NCI-H1417 treated with DMSO at 0.1 percent for 48 hours (cell line): ENCODE results near the gene USP2.

ENCODE experiments used
- DNase-seq: peaks from one replicate; lab custom pipeline; 2025; lab: John Stamatoyannopoulos, UW

Gene USP2

DNA sequence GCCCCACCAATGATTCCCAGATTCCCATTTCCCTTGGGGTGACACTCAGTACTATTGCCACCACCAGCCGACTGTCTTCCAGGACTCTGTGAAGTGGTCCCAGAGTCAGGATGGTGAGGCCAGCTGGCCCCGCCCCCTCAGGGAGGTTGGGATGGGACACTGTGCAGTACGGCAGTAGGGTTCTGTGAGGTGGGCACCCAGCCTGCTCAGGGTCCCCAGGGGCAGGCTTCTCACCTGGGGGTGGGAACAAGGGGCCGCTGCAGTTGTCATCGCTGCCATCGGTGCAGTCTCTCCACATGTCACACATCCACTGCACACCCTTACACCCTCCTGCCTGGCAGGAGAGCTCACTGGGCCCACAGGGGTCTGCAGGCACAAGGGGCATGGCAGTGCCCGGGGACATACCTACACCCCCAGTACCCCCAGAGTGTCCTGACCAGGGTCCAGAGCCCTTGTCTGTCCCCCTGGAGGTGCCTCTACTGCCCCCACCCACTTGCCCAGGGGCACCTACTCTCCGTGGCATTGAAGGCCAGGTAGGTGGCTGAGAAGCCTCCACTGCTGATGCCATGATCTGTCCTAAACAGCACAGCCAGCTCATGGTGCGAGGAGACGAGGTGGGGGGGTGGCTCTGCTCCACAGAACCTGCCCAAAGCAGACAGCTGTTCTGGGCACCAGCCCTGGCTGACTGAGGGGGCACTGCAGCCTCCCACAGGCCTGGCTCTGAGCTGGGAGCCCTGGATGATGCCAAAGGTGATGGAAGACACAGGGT lies 38.9 kb downstream of the USP2 start:
- no peak for DNase-seq

GRCh38 chr11:119342023-119342300 lies 39.5 kb downstream of the USP2 start:
- no peak for DNase-seq

GRCh38 chr11:119341222-119342022 lies 40.1 kb downstream of the USP2 start:
- DNase-seq: no peak

DNA sequence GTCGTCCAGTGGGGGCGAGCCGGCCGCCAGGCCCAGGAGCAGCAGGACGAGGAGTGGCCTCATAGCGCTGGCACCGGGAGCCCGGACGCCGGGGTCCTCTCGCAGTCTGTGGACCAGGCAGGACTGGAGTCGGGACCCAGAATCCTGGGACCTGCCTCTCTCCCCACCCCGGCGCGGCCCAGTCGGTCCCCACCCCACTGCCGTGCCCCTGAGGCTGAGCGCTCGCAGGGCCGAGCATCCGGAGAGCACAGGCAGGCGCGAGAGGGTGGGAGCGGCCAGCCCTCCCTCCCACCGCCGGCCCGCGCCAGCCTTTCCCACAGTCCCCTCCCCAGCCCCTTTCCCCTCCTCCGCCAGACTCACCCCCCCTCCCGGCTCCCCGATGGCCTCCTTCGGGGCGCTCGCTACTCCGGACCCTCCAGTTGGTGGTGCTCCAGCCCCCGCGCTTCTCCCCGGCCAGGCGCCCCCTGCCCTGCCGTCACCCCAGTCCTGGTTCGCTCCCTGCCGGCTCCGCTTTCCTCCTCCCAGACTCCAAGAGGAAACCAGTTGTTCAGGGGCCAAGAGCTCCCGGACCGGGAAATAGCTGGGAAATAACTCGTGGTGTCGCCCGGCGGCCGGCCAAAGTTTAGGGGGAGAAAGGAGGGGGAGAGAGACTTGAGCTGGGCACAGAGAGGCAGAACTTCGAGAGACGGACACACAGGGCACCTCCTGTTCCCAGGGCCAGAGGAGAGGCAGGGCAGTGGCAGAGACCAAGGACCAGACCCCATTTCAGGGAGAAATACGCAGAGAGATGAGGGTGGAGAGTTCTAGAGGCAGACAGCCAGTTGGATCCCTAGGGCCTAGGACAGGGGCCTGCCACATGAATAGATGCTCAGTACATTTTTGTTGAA lies 40.9 kb downstream of the USP2 start, which contains the start of gene C1QTNF5:
TSS of gene C1QTNF5 (minus strand) at position 549 of the 887 bp plus-strand sequence. CDS start at position 63, 486 bp downstream.
- no peak for DNase-seq

- no peak for DNase-seq
These were observed 41.7 kb downstream of the USP2 start for GRCh38 chr11:119339589-119340334.

- no peak for DNase-seq
These were observed 42.4 kb downstream of the USP2 start for GRCh38 chr11:119338965-119339588.

GRCh38 chr11:119338318-119338890 lies 43.1 kb downstream of the USP2 start:
- DNase-seq: no peak

GRCh38 chr11:119337581-119338317 lies 43.7 kb downstream of the USP2 start:
- DNase-seq: no peak

DNA sequence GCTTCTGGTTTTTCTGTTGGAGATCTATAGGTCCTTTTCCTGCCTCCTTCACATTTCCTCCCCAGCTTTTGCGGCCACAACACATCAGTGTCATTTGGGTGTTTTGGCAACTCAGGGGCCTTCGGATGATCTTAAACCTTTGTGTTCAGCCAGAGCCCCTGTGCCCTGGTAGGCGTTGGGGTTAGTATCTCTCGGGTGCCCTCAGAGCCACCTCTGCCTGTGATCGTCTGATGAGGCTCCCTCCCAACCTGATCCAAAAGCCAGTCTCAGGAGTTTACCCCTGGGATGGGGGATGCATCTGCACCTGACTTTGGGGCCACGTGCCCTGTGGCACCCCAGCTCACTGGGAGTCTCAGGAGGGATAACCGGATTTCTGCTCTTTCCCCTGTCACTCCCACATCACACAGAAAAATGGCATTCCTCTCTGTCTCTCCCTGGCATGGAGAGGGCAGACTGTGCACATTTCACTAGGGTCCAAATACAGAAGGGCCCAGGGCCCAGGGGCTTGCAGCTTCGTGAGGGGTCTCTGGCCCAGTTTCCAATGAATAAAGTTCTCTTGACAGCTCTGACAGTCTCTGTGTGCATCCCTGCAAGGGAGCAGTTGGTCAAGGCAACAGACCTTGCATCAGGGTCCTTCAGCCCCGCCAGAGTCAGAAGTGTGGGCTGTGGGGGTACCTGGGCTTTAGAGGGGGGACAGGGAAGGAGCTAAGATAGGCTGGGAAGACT lies 44.6 kb downstream of the USP2 start:
- no peak for DNase-seq

DNA sequence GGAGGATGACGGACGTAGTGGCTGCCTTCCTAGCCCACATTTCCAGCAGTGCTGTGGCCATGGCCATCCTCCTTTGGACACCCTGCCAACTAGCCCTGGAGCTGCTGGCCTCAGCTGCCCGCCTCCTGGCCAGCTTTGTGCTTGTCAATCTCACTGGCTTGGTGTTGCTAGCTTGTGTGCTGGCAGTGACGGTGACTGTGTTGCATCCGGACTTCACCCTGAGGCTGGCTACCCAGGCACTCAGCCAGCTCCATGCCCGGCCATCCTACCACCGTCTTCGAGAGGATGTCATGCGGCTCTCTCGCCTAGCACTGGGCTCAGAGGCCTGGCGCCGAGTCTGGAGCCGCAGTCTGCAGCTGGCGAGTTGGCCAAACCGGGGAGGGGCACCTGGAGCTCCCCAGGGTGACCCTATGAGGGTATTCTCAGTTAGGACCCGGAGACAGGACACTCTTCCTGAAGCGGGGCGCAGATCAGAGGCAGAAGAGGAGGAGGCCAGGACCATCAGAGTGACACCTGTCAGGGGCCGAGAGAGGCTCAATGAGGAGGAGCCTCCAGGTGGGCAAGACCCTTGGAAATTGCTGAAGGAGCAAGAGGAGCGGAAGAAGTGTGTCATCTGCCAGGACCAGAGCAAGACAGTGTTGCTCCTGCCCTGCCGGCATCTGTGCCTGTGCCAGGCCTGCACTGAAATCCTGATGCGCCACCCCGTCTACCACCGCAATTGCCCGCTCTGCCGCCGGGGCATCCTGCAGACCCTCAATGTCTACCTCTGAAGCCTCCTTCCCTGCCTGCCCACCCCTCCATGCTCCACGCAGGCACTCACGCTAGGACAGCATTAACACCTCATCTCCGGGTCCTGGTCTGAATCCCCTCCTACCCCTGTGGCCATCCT lies 45.6 kb downstream of the USP2 start:
- no peak for DNase-seq

DNA sequence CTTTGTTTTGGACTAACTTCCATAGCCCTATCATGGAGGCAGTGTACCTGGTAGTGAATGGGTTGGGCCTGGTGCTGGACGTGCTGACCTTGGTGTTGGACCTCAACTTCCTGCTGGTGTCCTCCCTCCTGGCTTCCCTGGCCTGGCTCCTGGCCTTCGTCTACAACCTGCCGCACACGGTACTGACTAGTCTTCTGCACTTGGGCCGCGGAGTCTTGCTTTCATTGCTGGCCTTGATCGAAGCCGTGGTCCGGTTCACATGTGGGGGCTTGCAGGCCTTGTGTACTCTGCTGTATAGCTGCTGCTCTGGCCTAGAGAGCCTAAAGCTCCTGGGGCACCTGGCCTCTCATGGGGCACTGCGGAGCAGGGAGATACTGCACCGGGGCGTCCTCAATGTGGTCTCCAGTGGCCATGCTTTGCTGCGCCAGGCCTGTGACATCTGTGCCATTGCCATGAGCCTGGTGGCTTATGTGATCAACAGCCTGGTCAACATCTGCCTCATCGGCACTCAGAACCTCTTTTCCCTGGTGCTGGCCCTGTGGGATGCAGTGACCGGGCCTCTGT lies 46.3 kb downstream of the USP2 start:
- no peak for DNase-seq

DNA sequence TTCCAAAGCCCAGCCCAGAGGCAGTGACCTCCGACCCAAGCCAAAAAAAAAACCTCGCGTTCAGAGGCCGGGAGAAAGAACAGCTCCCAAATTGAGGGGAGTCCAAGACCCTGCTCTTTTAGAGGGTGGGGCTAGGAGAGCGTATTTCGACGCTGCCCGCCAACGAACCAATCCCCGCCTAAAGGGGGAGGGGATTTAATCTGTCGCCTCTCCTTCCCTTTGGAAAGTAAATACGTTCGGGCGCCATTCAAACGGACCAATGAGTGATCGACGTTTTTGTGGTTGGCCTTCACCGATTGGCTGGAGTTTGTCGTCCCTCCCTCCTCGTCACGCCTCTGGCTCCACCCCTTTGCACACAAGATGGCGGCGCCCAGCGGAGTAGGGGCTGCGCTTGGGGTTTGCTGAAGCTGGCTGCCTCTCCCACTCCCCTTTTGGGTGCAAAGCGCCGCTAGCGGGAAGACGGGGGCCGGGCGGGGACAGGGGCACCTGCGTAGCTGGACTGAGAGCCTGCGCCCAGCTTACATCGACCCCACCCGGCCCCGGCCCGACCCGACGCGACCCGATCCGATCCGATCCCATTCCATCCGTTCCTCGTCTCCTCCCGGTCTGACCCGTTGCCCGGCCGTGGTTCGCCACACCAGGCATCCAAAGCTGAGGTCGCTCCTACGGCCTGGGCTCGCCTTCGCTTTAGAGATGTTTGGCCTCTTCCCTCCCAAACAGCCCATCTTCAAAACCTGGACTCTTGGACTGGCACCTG lies 47.1 kb downstream of the USP2 start, which contains the start of gene RNF26:
TSS of gene RNF26 (plus strand) at position 354 of the 757 bp plus-strand sequence. CDS start 596 bp downstream, outside the sequence.
- peak; percentile 94 for DNase-seq

DNA sequence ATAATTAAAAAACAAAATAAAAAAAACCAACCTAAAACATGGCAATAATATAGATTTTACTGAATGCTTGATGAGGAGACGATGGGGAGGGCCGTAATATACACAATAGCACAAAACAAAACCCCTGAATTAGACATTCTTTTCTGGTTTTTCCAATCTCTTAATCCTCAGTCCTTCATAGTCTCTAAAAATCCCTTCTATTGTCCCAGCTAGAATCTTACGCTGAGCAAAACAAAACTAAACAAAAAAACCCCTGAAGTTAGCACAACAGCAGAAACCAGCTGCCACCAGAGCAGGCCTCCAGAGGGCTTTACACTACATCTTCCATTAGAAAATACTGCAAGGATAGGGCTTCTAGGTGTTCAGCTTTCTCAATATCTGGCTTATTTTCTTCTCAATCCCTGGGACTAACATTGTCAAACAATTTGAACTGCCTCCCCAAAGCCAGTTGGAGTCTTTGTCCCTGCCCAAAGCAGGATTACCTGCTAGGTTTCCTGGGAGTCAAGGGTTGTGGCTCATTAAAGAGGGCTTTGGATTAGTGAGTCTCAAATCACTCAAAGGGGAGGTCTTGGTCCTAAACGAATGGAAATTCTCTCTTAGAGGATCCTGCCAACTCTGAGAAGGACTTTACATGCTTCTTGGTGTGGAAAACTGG lies 49.3 kb downstream of the USP2 start:
- DNase-seq: no peak

GRCh38 chr11:119330237-119330636 lies 51.3 kb downstream of the USP2 start:
- no peak for DNase-seq

- DNase-seq: no peak
These were observed 52.2 kb downstream of the USP2 start for GRCh38 chr11:119329320-119329719.

GRCh38 chr11:119324189-119324588 lies 57.3 kb downstream of the USP2 start:
- no peak for DNase-seq
